NCI-H2171 (cell line): Measurements from ENCODE around the gene ARID3C.

Source experiments
- DNase-seq: peaks from one replicate; lab custom pipeline; 2025; lab: John Stamatoyannopoulos, UW

Gene ARID3C

GRCh38 chr9:34627716-34628655 lies 880 bp downstream of the ARID3C start:
- DNase-seq, result no peak

- DNase-seq, result no peak
Measured at GRCh38 chr9:34625186-34625486, 3.7 kb downstream of the ARID3C start.

- DNase-seq, result no peak
Measured at GRCh38 chr9:34624475-34625185, 4.2 kb downstream of the ARID3C start.

GRCh38 chr9:34623374-34624235 lies 5.3 kb downstream of the ARID3C start:
- DNase-seq, result no peak

- DNase-seq, result peak; percentile 80
Measured at GRCh38 chr9:34620061-34620994, 8.5 kb downstream of the ARID3C start, which contains the start of gene DCTN3. TSS of gene DCTN3 (minus strand) at chr9:34620495. CDS start at chr9:34620464, 31 bp downstream.

- no peak for DNase-seq
Measured at GRCh38 chr9:34615132-34615531, 13.7 kb downstream of the ARID3C start.

GRCh38 chr9:34612788-34613390 lies 16.0 kb downstream of the ARID3C start:
- peak; percentile 19 for DNase-seq

GRCh38 chr9:34611811-34612787 lies 16.8 kb downstream of the ARID3C start, which contains the start of gene RPP25L:
TSS of gene RPP25L (minus strand) at chr9:34612097. CDS start at chr9:34611296, 801 bp downstream.
- peak; percentile 58 for DNase-seq

- no peak for DNase-seq
Measured at GRCh38 chr9:34611251-34611810, 17.5 kb downstream of the ARID3C start.

GRCh38 chr9:34610434-34611206 lies 18.2 kb downstream of the ARID3C start:
- DNase-seq, result no peak

GRCh38 chr9:34607331-34607730 lies 21.5 kb downstream of the ARID3C start:
- no peak for DNase-seq

- no peak for DNase-seq
Measured at GRCh38 chr9:34606905-34607304, 22.0 kb downstream of the ARID3C start.

- DNase-seq, result no peak
Measured at GRCh38 chr9:34606190-34606589, 22.7 kb downstream of the ARID3C start.

- peak; percentile 38 for DNase-seq
Measured at GRCh38 chr9:34603610-34604231, 25.1 kb downstream of the ARID3C start.

GRCh38 chr9:34601937-34602573 lies 26.8 kb downstream of the ARID3C start:
- no peak for DNase-seq

GRCh38 chr9:34600908-34601307 lies 28.0 kb downstream of the ARID3C start:
- no peak for DNase-seq

GRCh38 chr9:34599546-34599945 lies 29.3 kb downstream of the ARID3C start:
- no peak for DNase-seq
